HTR-8/SVneo (cell line): Measurements from ENCODE around the gene SMIM35.

Experiments
- DNase-seq: peaks from one replicate; pipeline ENCODE4 v3.0.0; 2011; ENCODE audit warnings: low spot score, mixed read lengths; ENCODE audit not compliant: insufficient read length
- FAIRE-seq: peaks from 2 replicates; lab custom pipeline; 2011; peaks lifted over from hg19 to GRCh38; lab: Jason Lieb, UNC

SMIM35 gene

DNA sequence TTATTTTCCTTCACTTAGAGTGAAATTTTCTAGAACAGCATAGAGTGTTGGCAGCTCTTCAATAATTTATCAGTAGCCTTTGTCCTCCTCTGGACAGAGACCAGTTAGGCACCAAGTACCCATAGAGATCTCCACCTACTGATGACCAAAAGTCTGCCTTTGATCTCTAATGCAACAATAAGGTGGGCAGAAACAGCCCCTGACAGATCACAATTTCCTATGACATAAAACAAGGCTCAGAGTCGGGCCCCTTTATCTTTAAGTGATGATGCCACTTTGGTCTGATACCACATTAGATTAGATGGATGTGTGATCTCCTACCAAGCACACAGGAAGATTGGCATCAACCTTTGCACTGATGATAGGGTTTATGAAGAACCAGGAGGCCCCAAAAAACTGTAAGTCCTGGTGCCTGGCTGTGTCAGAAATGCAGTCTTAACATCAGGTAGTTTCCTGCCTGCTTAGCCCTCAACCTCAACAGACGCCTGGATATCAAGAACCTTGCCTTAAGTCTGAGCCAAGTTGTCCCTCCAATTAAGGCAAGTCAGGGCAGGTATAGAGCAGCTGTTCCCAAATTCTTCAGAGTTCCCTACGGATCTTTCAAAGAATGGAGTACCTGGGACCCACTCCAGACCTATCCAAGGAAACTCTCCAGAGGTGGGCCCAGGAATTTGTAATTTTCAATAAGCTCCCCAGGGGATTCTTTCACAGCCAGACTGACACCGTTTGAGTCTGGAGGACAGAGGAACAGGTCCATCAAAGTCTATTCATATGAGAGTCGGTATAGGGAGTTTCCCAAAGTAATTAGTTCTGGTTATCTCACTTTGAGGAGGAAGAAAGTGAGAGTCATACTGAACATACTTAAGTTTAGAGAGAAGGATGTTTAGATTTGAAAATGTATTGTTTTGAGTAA is 40.5 kb downstream of the SMIM35 start:
- FAIRE-seq (no peak), DNase-seq (no peak)

DNA sequence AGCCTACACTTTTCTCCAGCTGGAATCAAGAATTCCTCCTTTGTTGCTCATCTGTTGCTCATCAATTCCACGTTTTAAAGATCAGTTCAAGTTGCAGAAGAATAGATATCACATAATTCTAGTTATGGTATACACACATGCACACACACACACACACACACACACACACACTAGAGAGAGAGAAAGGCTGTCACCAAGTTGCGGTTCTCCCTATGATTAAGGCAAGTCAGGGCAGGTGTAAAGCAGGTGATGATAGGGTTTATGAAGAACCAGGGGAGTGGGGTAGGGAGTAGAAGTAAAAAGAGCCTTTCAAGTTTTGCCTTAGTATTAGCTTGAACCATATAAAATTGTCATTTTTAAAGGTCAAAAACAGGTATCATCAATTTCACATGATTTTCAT is 41.6 kb downstream of the SMIM35 start:
- DNase-seq, result no peak
- no peak for FAIRE-seq

DNA sequence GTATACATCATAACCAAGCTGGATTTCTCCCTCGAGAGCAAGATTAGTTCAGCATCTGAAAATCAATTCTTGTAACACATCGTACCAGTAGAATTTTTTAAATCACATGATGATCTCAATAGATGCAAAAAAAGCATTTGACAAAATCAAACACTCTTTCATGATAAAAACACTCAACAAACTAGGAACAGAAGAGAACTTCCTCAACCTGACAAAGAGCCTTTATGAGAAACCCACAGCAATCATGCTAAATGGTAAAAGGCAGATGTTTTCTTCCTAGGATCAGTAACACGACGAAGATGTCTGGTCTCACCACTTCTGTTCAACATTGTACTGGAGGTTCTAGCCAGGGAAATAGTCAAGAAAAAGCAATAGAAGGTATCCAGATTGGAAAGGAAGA is 44.0 kb downstream of the SMIM35 start:
- no peak for FAIRE-seq
- no peak for DNase-seq

DNA sequence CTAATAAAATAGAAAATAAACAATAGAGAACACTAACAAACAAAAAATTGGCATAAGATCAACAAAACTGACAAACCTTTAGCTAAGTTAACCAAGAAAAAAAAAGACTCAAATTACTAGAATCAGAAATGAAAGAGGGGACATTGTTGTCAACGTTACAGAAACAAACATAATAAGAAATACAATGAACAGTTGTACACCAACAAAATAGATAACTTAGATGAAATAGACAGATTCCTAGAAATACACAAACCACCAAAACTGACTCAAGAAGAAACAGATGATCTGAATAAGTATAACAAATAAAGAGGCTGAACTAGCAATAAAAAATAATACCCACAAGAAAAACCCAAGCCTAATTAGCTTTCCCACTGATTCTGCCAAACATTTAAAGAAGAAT is 44.6 kb downstream of the SMIM35 start:
- DNase-seq, result no peak

DNA sequence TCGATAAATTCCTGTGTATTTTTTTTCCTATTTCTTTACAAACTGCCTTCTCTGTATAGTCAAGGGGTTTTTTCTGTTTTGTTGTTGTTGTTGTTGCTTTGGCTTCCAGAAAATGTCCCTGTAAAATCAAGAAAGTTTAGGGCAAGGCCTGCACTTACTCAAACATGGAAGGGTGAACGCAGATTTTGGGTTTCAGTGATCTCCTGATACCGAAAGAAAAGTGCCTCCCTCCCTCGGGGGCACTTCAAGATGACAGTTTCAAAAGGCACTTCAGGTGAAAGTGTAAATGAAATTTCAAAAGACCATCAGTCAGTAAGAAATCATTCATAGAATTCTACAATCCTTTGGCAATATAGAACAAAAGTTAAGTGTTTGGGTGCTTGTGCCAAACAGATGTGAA is 53.3 kb downstream of the SMIM35 start:
- DNase-seq, result no peak
- FAIRE-seq, result no peak

More for the DNA sequence above, 44.6 kb downstream of the SMIM35 start:
- no peak for FAIRE-seq

DNA sequence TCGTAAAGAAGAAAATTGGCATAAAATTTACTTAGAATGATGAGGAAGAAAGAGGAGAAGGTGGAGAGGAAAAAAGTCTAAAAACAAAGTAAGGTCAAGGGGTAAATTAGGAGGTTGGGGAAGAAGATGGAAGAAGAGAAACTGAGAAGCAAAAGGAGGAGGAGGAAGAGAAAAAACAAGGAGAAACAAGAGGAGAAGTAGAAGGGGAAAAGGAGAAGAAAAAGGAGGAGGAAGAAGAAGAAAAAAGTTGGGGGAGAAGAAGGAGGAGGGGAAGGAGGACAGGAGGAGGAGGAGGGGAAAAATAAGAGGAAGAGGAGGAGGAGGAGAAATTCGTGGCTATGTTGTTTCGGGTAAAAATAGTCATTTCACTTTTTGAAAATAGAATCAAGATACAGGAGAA is 58.1 kb downstream of the SMIM35 start:
- no peak for DNase-seq
- FAIRE-seq, result no peak

DNA sequence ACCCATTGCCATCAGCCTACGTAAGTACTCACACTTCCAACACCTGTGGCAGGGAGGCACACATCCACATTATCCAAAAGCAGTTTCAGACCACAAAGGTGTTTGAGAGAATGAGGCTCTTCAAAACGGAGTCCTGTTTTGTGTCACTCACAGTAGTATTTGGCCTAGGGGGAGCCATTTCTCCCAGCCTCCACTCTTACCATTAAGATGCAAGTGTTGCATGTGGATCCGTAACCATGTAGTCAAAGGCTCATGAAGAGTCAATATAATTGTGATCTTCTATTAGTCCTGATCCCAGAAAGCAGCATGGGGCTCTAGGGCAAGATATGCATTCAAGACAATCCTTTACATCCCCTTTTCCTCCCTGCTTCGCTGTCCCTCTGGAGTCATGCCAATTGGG is 59.1 kb downstream of the SMIM35 start:
- DNase-seq, result no peak
- FAIRE-seq, result no peak

DNA sequence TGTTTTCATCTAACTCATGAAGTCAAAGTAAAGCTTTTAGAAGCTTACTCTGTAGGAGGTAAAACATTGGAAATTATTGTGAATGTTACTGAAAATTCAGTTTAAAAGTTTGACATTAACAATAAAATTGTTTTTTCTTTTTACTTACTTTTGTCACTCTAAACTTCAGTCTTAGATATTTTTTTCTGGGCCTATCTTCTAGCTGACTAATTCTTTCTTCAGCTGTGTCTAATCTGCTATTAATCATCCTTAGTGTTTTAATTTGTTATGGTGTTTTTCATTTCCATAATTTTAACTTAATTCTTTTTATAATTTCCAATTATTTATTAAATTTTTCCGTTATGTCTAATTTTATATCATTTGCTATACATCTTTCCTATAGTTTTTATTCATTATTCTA is 65.6 kb downstream of the SMIM35 start:
- DNase-seq, result no peak
- no peak for FAIRE-seq

DNA sequence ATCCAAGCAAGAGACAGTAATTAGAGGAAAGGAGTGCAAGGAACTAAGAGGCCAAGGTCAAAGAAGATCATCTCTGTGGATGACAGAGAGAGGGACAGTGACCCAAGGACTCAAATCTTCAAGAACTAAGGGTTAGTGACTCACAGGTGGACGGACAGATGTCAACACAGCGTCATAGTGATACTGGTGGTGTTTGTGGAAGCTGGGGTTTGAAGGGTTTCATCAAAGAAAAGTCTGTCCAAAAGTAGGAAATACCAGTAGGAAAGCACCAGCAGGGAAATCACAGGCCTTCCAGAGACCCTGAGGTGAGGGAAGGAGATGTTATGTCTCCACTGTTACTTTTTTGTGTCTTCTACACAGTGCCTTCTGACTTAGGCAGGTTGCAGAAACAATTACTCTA is 68.4 kb downstream of the SMIM35 start:
- FAIRE-seq (no peak), DNase-seq (no peak)

DNA sequence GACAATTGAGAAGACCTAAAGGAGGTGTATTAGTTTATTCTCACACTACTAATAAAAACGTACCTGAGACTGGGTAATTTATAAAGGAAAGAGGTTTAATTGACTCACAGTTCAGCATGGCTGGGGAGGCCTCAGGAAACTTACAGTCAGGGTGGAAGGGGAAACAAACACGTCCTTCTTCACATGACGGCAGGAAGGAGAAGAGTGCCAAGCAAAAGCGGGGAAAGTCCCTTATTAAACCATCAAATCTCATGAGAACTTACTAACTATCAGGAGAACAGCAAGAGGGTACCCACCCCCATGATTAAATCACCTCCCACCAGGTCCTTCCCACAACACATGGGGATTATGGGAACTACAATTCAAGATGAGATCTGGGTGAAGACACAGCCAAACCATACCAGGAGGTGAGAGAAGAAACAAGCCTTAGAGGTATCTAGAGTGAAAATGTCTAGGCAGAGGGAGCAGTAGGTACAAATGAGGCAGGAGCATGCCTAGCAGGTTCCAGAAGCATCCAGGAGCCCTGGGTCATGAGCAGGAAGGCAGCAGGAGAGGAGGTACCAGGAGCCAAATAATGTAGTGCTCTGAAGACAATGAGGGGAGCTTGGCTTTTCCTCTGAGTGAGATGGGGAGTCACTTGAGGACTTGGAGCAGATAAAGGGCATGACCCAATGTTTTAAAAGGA is 69.0 kb downstream of the SMIM35 start:
- DNase-seq (no peak), FAIRE-seq (no peak)

DNA sequence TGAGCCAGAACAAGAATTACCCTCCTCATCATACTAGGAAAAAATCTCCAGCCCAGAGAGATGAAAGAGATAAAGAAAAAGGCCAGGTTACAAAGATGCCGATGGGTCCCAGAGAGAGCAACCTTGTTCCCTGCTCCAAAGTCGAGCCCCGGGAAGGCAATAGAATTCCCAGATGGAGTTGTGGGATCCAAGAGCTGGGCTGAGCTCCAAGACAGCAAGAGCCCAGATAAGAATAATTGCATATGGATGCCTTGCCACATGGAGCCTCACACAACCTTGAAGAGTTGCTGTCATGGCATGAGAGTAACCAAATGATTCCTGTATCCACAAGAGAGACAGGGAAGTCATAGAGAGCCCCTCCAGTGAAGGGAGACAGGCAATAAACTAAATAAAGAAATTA is 69.7 kb downstream of the SMIM35 start:
- DNase-seq, result no peak
- FAIRE-seq, result no peak

DNA sequence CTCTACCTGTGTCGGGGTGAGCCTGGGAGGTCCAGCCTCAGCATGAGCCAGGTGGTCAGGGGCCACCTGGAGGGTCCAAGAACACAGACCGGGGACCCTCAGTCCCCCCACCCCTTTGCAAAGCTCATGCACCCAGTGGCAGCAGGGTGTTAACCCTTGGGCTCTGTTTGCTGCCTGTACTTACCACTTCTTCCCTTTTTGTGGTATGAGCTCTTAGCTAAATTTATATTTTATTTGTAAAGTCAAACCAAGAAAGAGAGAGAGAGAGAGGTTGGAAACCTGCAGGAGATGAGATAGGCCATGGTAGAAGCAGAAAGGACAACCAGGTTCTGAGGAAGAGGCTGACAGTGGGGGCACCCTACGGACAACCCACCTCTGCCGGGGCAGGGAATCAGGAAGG is 70.7 kb downstream of the SMIM35 start:
- no peak for DNase-seq
- FAIRE-seq, result no peak

DNA sequence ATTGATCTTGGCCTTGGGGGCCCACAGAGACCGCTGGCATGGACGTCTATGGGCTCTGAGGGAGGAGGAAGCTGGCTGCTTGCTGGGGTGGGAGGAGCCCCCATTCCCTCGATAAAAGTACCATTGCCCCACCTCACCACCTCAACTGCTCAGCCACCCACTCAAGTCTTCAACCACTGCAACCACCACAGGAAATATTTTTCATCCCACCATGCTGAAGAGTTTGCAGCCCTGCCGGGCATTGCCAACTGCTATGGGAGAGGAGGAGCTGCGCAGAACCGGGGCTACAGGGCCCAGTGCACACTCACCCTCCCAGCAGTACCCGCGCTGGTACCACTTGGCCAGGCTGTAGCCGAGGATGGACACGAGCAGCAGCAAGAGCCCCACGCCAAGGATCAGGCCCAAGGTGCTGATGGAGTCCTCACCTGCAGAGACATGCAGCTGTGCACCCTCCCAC is 71.3 kb downstream of the SMIM35 start:
- DNase-seq, result no peak
- FAIRE-seq, result no peak

DNA sequence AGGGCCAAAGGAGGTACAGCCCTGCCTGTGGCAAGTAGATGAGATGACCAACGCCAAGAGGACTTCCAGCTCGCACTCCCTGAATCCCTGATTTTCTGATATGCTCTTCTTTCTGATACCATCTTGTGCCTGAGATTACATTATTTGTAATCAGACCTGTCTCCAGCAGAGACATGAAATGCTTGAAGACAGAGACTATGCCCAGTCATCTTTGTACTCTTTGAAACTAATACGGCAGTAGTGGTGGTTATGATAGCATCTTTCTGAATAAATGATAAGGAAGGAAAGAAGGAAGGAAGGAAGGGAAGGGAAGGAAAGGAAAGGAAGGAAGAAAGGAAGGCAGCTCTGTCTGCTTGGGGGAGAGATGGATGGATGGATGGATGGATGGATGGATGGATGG is 72.7 kb downstream of the SMIM35 start:
- FAIRE-seq (no peak), DNase-seq (no peak)

DNA sequence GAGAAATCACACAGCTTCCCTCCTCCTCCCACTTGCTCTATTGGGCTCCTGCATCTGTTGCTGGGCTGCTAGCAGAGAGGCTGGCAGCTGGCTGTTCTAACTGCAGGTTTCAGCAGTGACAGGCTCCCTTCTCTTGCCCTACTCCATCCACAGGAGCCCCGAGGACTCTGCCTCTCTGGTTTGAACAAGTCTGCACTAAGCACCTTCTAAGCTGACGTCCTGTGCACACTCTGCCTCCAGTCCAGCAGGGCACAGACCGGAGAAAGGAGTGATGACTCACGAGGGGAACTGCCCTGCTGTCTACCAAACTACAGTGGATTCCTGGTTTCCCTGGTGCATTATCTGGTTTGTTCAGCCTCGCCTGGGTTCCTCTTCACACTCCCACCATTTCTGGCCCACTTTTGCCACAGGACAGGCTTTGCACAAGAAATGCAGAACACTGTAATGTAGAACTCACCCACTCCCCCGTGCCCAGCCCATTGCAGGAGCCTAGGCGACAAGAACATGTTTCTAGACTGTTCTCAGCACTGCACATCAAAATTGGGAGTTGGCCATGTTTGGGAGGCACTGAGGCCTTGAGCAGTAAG is 74.6 kb downstream of the SMIM35 start:
- DNase-seq, result peak; percentile 48
- FAIRE-seq, result no peak

DNA sequence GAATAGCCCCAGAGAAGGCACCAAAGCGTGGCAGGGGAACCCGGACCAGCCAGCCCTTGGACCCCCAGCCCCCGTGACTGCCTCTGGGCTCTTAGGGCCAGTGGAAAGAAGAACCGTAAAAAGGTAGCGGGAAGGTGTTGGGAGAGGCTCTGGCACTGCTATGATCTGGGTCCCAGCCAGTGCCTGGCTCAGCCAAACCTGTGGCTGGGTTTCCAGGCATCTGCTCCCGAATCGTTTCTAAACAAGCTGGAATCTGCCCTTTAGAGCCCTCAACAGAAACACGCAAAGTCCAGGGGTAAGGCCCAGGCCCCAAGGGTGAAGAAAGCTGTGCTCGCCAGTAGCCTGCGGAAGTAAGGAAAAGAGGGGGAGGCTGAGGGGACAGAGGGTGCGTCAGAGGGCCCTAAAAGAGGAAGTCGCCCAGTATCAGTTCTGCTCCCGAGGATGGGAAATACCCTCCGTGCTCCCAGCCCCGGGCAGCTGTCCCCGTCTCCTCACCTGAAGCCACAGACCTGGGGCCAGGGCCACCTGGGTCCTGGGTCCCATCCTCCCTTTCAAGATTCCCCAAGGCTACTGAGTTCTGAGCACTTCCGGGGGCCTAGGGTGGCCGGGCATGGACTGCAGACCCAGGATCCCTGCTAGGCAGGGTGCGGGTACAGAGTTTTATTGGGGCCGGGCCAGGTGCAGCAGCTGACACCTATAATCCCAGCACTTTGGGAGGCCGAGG is 75.9 kb downstream of the SMIM35 start:
- FAIRE-seq (no peak), DNase-seq (no peak)

DNA sequence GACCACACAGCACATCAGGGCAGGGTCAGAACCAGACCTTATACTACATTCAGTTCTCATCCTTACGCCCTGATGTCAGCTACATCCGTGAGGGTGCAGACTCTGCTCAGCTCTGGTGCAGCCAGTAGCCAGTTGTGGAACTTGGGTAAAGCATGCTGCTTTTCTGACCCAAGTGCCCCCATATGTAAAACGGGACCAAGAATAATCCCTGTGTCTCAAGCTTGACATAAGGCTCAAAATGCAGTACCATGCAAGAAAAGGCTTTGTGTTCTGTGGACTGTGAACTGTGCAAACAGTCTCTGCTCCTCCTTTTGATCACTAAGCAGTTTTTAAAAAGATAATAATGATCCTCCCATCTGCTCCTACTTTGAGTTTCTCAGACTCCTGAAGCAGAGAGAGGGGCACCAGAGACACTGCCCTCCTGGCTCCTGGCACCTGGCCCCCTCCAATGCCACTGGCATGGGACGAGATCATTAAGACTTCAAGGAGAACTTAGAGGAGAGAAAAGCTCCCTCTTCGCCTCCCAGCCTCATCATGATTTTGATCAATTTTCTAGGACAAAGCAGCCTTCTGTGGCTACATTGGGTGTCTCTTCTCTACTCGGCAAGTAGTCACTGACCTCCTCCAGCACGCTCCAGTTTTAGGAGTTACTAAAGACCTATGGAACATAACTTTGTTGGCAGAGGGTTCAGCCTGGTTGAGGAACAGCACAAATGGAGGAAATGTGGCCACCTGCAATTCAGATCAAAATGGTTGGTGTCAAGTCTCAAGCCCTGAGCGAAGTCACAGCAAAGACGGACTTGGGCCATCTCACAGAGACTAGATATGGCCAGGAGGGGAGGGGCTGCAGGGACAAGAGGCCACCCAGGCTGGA is 76.7 kb downstream of the SMIM35 start:
- no peak for DNase-seq
- FAIRE-seq, result no peak

DNA sequence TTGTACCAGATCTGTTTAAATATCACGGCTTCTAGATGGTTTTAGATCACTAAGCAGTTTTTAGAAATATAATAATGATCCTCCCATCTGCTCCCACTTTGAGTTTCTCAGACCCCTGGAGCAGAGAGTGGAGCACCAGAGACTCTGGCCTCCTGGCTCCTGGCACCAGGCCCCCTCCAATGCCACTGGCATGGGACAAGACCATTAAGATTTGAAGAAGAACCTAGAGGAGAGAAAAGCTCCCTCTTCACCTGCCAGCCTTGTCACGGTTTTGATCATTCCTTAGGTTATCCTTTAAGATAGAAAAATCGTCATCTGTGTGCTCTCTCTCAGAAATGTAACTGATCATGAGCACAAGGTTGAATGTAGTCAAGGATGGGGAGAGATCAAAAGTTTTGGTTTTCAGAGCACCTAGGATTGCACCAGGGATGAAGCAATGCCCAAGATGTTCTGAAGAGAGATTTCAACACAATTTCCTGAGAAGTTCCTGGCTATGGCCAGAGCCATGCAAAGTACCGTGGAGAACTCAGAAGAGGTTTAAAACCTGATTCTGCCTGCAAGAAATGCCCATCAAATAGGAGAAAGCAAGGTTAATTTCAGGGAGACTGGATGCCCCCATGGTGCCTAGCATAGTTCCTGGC is 78.4 kb downstream of the SMIM35 start:
- no peak for FAIRE-seq
- no peak for DNase-seq
